GM12873 (cell line): Measurements from ENCODE around the gene ROBO2.

ENCODE experiments used
- CTCF ChIP-seq: IDR thresholded peaks from 2 replicates; pipeline ENCODE4 v1.5.1; 2012; ENCODE audit warnings: low read depth, mild to moderate bottlenecking, moderate library complexity, low read length, control low read depth; ENCODE audit not compliant: insufficient read depth; ENCODE audit errors: missing control alignments

Gene ROBO2

GRCh38 chr3:77325280-77325679 is 285.4 kb downstream of the ROBO2 start:
- TF ChIP-seq CTCF, result no peak

- no peak for TF ChIP-seq CTCF
These were observed 285.8 kb downstream of the ROBO2 start for GRCh38 chr3:77325702-77326101.

- TF ChIP-seq CTCF, result no peak
These were observed 286.7 kb downstream of the ROBO2 start for GRCh38 chr3:77326586-77326985.

GRCh38 chr3:77328690-77329089 is 288.8 kb downstream of the ROBO2 start:
- no peak for TF ChIP-seq CTCF

- TF ChIP-seq CTCF, result no peak
These were observed 289.2 kb downstream of the ROBO2 start for GRCh38 chr3:77329116-77329515.

- TF ChIP-seq CTCF, result no peak
These were observed 298.3 kb downstream of the ROBO2 start for GRCh38 chr3:77338195-77338594.

GRCh38 chr3:77342027-77342426 is 302.1 kb downstream of the ROBO2 start:
- no peak for TF ChIP-seq CTCF
